H7 (cell line): ENCODE results near the gene SUFU. TPM values are rescaled to one million over a fixed set of nuclear protein-coding genes. Genes with fewer than 3 reads are reported as not detected.

ENCODE experiments used
- DNase-seq: peaks from one replicate; pipeline ENCODE4 v3.0.0; 2012
- H3K27me3 ChIP-seq: 2 replicates; pipeline ENCODE4 v1.6.0; 2011; ENCODE audit warnings: mild to moderate bottlenecking, low read length; ENCODE audit not compliant: control insufficient read depth, insufficient read depth
- H3K36me3 ChIP-seq: replicated peaks from 2 replicates; pipeline ENCODE4 v1.5.1; 2011; ENCODE audit warnings: low read length; ENCODE audit not compliant: control insufficient read depth, insufficient read depth
- H3K4me3 ChIP-seq: 2 replicates; pipeline ENCODE4 v1.5.1; 2011; ENCODE audit warnings: low read depth, mild to moderate bottlenecking, control low read depth, low read length, moderate library complexity; ENCODE audit not compliant: insufficient read depth
- total RNA-seq: library from RNA; depleted of rRNA; stranded (reverse); fragments of >200 nt; shearing (Covaris generic); gene quantifications from 2 replicates; pipeline ENCODE4 v1.2.3, GENCODE V29; 2014

SUFU gene
- total RNA-seq, 1 experiment from 2014 or later: 3.5 TPM

DNA sequence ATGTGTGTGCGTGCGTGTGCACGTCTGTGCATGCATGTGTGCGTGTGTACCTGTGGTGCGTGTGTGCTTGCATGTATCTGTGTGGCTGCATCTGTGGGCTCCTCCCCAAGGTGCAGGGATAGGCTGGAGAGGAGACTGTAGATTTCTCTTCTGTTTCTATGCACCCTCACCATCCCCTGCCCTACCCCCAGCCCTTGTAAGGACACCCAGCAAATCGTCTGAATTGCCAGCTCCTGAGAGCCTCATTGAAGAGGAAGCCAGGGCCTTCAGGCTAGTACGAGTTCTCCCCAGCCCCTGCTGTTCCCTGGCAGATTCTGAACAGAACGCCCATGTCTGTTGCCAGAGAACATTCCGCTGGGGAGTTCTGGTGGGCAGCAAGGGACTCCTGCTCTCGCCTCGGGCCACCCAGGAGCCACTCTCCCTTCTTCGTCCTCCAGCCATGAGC is 123.5 kb downstream of the SUFU start:
- no peak overlapping the region for H3K4me3 ChIP-seq
- DNase-seq: peak; percentile 68
- no peaks in the 10 kb centered on the region for H3K27me3 ChIP-seq
- no peaks in the 10 kb centered on the region for H3K36me3 ChIP-seq

DNA sequence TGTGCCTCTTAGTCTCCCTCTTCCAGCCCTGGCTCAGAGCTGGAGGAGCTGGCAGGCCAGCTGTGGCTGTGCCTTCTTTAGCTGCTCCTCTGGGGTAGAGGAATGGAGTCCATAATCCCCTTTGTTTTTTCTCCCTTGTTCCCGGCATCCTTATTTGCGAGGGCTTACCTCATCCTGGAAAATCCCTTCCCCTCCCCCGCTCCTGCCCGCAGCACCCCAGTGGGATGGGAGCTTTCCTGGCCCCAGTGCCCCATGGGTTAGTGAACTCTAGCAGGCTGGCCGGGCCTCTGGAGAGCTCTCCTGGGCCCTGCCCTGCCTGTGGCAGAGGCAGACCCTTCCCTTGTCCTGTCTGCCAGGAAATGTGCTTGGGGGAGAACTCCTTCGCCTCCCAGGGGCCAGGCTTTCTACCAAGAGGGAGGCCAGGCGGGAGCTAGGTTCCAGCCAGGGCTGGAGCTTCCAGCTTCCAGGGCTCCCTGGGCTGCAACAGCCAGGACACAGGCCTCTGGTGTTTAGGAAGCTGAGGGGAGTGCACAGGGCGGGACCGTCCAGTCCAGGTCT is 124.0 kb downstream of the SUFU start:
- H3K27me3 ChIP-seq: no peaks in the 10 kb centered on the region
- H3K36me3 ChIP-seq: no peaks in the 10 kb centered on the region
- H3K4me3 ChIP-seq: no peak overlapping the region
- DNase-seq: peak; percentile 90

DNA sequence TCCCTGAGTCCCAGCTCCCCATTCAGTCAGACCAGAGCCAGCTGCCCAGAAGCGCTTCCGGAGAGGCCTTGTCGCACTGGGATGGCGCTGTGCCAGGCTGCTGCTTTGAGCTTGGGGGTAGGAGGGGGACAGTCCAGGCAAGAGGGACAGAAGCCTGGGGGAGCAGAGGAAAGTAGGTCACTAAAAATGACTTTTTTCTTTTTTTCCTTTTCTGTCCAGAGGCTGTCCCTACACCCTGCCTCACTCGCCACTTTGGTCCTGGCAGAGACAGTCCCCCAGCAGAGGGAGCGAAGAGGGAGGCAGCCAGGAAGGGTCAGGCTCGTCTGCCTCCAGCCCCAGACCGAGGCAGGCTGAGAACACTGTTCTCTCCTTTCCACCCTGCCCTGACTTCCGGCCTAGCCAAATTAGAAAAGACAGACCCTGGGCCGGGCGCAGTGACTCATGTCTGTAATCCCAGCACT is 124.7 kb downstream of the SUFU start:
- peak; percentile 47 for DNase-seq
- no peaks in the 10 kb centered on the region for H3K27me3 ChIP-seq
- no peaks in the 10 kb centered on the region for H3K36me3 ChIP-seq
- H3K4me3 ChIP-seq: no peak overlapping the region

GRCh38 chr10:102629661-102630614 is 126.2 kb downstream of the SUFU start:
- peak; percentile 76 for DNase-seq
- no peak overlapping the region for H3K4me3 ChIP-seq
- H3K27me3 ChIP-seq: no peaks in the 10 kb centered on the region
- H3K36me3 ChIP-seq: no peaks in the 10 kb centered on the region

- H3K27me3 ChIP-seq: no peaks in the 10 kb centered on the region
- DNase-seq: no peak
- no peaks in the 10 kb centered on the region for H3K36me3 ChIP-seq
- no peak overlapping the region for H3K4me3 ChIP-seq
These were observed 126.9 kb downstream of the SUFU start for GRCh38 chr10:102630663-102631062.

DNA sequence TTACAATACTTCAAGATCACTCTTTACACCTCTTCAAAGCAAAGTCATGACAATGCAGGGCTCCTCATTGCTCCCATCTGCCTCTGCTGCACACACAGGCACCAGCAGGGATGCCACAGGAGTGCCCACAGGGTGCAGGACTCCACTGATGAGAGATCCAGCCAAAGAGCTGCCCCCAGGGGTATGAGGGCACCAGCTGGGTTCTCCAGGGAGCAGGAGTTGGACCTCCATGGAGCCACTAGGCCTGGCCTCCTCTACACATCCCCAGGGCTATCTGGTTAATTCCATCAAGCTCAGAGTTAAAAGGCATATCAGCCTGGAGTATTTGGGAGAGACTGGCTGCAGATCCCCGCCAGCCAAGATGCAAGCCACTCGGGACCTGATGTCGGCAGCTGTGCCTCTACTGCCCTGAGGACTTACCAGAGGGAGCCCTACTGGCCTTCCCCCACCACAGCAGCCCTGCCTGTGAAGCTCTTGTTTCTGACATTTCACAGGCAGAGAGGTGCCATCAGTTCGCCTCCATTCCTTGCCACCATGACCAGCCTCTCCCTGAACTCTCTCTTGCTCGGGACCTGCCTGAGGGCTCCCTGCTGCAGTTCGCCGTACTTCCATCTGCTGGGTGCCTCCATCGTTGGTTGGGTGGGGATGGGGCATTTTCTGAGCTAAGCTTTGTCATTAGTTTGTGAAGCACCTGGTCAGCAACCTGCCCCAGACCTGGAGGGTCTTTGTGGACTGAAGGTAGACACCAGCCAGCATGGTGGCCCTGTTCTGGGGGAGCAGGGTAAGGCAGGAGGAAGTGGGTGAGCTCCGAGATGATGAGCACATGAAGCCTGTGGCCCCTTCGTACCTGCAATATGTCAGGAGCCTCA is 128.0 kb downstream of the SUFU start:
- no peaks in the 10 kb centered on the region for H3K36me3 ChIP-seq
- no peak overlapping the region for H3K4me3 ChIP-seq
- DNase-seq: no peak
- no peaks in the 10 kb centered on the region for H3K27me3 ChIP-seq

GRCh38 chr10:102632394-102633111 is 128.8 kb downstream of the SUFU start:
- no peak for DNase-seq
- Histone ChIP-seq H3K27me3 (no peaks in the 10 kb centered on the region), H3K4me3 (no peak overlapping the region), H3K36me3 (no peaks in the 10 kb centered on the region)

DNA sequence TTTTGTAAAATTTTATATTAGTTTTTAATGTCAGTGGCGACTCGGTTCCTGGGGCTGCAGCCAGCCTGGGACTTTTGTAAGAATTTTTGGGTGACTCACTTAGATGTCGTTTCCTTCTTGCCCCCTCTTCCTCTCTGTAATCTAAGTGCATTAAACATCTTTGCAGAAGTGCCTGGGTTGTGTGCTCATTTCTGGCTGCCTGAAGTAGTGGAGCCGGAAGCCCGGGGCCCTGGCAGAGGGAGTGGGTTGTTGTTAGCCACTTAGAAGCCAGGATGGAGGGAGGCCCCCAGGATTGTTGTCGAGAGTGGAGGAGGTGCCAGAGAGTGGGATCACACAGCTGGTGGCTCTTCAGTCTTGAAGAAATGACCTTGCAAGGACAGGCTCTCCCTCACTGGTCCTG is 129.5 kb downstream of the SUFU start:
- Histone ChIP-seq H3K4me3 (no peak overlapping the region), H3K27me3 (no peaks in the 10 kb centered on the region), H3K36me3 (no peaks in the 10 kb centered on the region)
- no peak for DNase-seq

- H3K27me3 ChIP-seq: no peaks in the 10 kb centered on the region
- H3K36me3 ChIP-seq: no peaks in the 10 kb centered on the region
- no peak overlapping the region for H3K4me3 ChIP-seq
- no peak for DNase-seq
These were observed 130.1 kb downstream of the SUFU start for GRCh38 chr10:102633848-102634247.

- Histone ChIP-seq H3K36me3 (no peaks in the 10 kb centered on the region), H3K27me3 (no peaks in the 10 kb centered on the region), H3K4me3 (no peak overlapping the region)
- DNase-seq: no peak
These were observed 130.9 kb downstream of the SUFU start for GRCh38 chr10:102634686-102635085.

GRCh38 chr10:102635377-102635776 is 131.6 kb downstream of the SUFU start:
- H3K36me3 ChIP-seq: no peaks in the 10 kb centered on the region
- H3K4me3 ChIP-seq: no peak overlapping the region
- H3K27me3 ChIP-seq: no peaks in the 10 kb centered on the region
- DNase-seq: no peak

DNA sequence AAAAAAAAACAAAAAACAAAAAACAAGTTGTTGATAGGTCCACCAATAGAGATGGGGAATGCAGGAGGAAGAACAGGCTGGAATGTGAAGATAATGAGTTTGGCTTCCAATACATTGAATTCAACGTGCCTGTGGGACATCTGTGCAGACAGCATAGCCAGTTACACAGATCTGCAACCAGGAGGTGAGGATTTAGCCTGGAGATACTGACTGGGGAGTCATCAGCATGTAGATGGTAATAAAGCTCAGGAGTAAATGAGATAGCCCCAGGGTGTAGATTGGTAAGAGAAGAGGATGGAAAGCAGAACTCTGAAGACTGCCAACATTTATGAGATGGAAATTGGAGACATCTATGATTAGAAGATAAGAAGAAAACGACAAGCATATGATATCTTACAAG is 135.8 kb downstream of the SUFU start:
- H3K27me3 ChIP-seq: no peaks in the 10 kb centered on the region
- no peak for DNase-seq

GRCh38 chr10:102641402-102641801 is 137.6 kb downstream of the SUFU start:
- H3K27me3 ChIP-seq: no peaks in the 10 kb centered on the region
- H3K36me3 ChIP-seq: no peaks in the 10 kb centered on the region
- peak overlapping the region; percentile 49 for H3K4me3 ChIP-seq
- DNase-seq: no peak

More for the DNA sequence above, 135.8 kb downstream of the SUFU start:
- H3K4me3 ChIP-seq: no peak overlapping the region
- H3K36me3 ChIP-seq: no peaks in the 10 kb centered on the region
